Stimulated activated CD4-positive, alpha-beta T cell treated with anti-CD3 and anti-CD28 coated beads, Interleukin-15, amount 100 ng/mL, for 1 hour (primary cell): Measurements from ENCODE around the gene SEMA3E.
"Not testable (repeated sequence)": the region's sequence is repeated elsewhere in the genome, so short reads cannot be mapped to it uniquely, and the experiment has no call there.

ENCODE experiments used
- DNase-seq, 2 donors: peaks; one replicate each; pipeline ENCODE4 v3.0.0-alpha.2; 2020; ENCODE audit warnings: low read depth in 1 of 2, low spot score in 1 of 2

The SEMA3E gene

GRCh38 chr7:83648464-83649241 is at the start of gene SEMA3E:
TSS of gene SEMA3E (minus strand) at chr7:83649139.
- no peak for DNase-seq

GRCh38 chr7:83697804-83698530 is 49.0 kb upstream of the SEMA3E start:
- no peak for DNase-seq

- no peak for DNase-seq
Observed at GRCh38 chr7:83696101-83696500, 47.2 kb upstream of the SEMA3E start.

GRCh38 chr7:83695128-83695960 is 46.4 kb upstream of the SEMA3E start:
- DNase-seq: no peak

GRCh38 chr7:83693256-83693655 is 44.3 kb upstream of the SEMA3E start:
- DNase-seq: no peak

- DNase-seq: no peak
Observed at GRCh38 chr7:83691095-83691494, 42.2 kb upstream of the SEMA3E start.

GRCh38 chr7:83689855-83690254 is 40.9 kb upstream of the SEMA3E start:
- no peak for DNase-seq

GRCh38 chr7:83686416-83686815 is 37.5 kb upstream of the SEMA3E start:
- DNase-seq: no peak

- no peak for DNase-seq
Observed at GRCh38 chr7:83684928-83685327, 36.0 kb upstream of the SEMA3E start.

GRCh38 chr7:83681200-83681778 is 32.4 kb upstream of the SEMA3E start:
- no peak for DNase-seq

- DNase-seq: no peak
Observed at GRCh38 chr7:83677180-83677866, 28.4 kb upstream of the SEMA3E start.

GRCh38 chr7:83673291-83673690 is 24.4 kb upstream of the SEMA3E start:
- not testable (repeated sequence) for DNase-seq

- DNase-seq: no peak
Observed at GRCh38 chr7:83672157-83672556, 23.2 kb upstream of the SEMA3E start.

- DNase-seq: no peak
Observed at GRCh38 chr7:83663131-83663530, 14.2 kb upstream of the SEMA3E start.

- no peak for DNase-seq
Observed at GRCh38 chr7:83658126-83658525, 9.2 kb upstream of the SEMA3E start.

- no peak for DNase-seq
Observed at GRCh38 chr7:83655951-83656556, 7.1 kb upstream of the SEMA3E start.

GRCh38 chr7:83652481-83652880 is 3.5 kb upstream of the SEMA3E start:
- no peak for DNase-seq

- DNase-seq: no peak
Observed at GRCh38 chr7:83649701-83650100, 762 bp upstream of the SEMA3E start.

GRCh38 chr7:83646027-83646426 is 2.9 kb downstream of the SEMA3E start:
- DNase-seq: no peak

GRCh38 chr7:83643739-83644138 is 5.2 kb downstream of the SEMA3E start:
- no peak for DNase-seq
